A549 (cell line): ENCODE data around the gene VIM. TPM values are rescaled to one million over a fixed set of nuclear protein-coding genes. Genes with fewer than 3 reads are reported as not detected.

Experiments
- ATAC-seq, 2 experiments: fragments of 200-7000 bp in 1 of 2; fragments of >200 bp in 1 of 2; cut with Nextera tagmentation in 1 of 2; cut with Tn5 transposase in 1 of 2; 3 replicates each; pipeline versions ENCODE4 v1.8.0 to v1.9.1; 2018 to 2020; ENCODE audit warnings: mild to moderate bottlenecking in 1 of 2, moderate library complexity in 1 of 2
- CTCF ChIA-PET: fragments of 300-600 bp; sonication (Branson Sonifier 250); formaldehyde crosslinking; extraction: SDS; loops from one replicate; lab custom pipeline; 2021; ENCODE audit warnings: antibody characterized with exemption, inconsistent platforms; lab: Yijun Ruan, JAX
- POLR2A ChIA-PET: fragments of 350-600 bp; formaldehyde crosslinking; extraction: SDS; loops from one replicate; lab custom pipeline; 2021; ENCODE audit warnings: antibody characterized with exemption, inconsistent platforms; lab: Yijun Ruan, JAX
- DNase-seq, 2 experiments: peaks; one replicate each; pipeline versions ENCODE4 v3.0.0 to v3.0.0-alpha.2; 2011 to 2016; ENCODE audit warnings: low read depth in 1 of 2, low spot score in 1 of 2
- FAIRE-seq: peaks from 2 replicates; lab custom pipeline; 2011; peaks lifted over from hg19 to GRCh38; lab: Jason Lieb, UNC
- H3K27ac ChIP-seq, 2 experiments: fragments of >200 bp; sonication (Bioruptor Twin); formaldehyde crosslinking; 3 replicates each; pipeline ENCODE4 v1.5.1; 2016 to 2017
- H3K4me1 ChIP-seq: fragments of >200 bp; sonication (Bioruptor Twin); formaldehyde crosslinking; 3 replicates; pipeline ENCODE4 v1.6.1; 2016
- H3K4me2 ChIP-seq: fragments of >200 bp; sonication (Bioruptor Twin); formaldehyde crosslinking; 3 replicates; pipeline ENCODE4 v1.6.1; 2016
- H3K4me3 ChIP-seq: fragments of >200 bp; sonication (Bioruptor Twin); formaldehyde crosslinking; 3 replicates; pipeline ENCODE4 v1.5.1; 2016
- H3K9me3 ChIP-seq: fragments of >200 bp; sonication (Bioruptor Twin); formaldehyde crosslinking; 3 replicates; pipeline ENCODE4 v1.6.1; 2016
- ATOH8 ChIP-seq: fragments of 250-450 bp; sonication (Bioruptor Pico); IDR thresholded peaks from 2 replicates; pipeline ENCODE4 v1.5.0; 2020; ENCODE audit warnings: low read depth, mild to moderate bottlenecking, moderate library complexity
- CHD2 ChIP-seq: fragments of 150-350 bp; IDR thresholded peaks from 2 replicates; pipeline ENCODE4 v1.6.1; 2014; ENCODE audit warnings: low read length; ENCODE audit not compliant: partially characterized antibody
- CHD4 ChIP-seq: fragments of 200-600 bp; sonication (generic); IDR thresholded peaks from 2 replicates; pipeline ENCODE4 v1.6.1; 2016; ENCODE audit warnings: antibody characterized with exemption, mild to moderate bottlenecking, borderline replicate concordance
- E2F6 ChIP-seq: IDR thresholded peaks from 2 replicates; pipeline ENCODE4 v1.6.1; 2012; ENCODE audit warnings: low read depth, borderline replicate concordance
- EHF ChIP-seq: fragments of 250-450 bp; sonication (Bioruptor Pico); IDR thresholded peaks from 2 replicates; pipeline ENCODE4 v1.5.0; 2020; ENCODE audit warnings: mild to moderate bottlenecking
- ELK1 ChIP-seq: fragments of 150-350 bp; IDR thresholded peaks from 2 replicates; pipeline ENCODE4 v1.6.1; 2014; ENCODE audit warnings: low read depth, mild to moderate bottlenecking, low read length
- ESRRA ChIP-seq: fragments of 150-350 bp; IDR thresholded peaks from 2 replicates; pipeline ENCODE4 v1.6.1; 2014; ENCODE audit warnings: mild to moderate bottlenecking, low read length, borderline replicate concordance
- FOSL2 ChIP-seq, 2 experiments: fragments of 450-650 bp in 1 of 2; fragments of >200 bp in 1 of 2; sonication (Bioruptor Twin) in 1 of 2; formaldehyde crosslinking; IDR thresholded peaks; 2 replicates each; pipeline versions ENCODE4 v1.5.0 to v1.6.1; 2016 to 2020; ENCODE audit warnings: mild to moderate bottlenecking in 1 of 2, moderate library complexity in 1 of 2
- GATA3 ChIP-seq: IDR thresholded peaks from 2 replicates; pipeline ENCODE4 v1.6.1; 2012; ENCODE audit warnings: borderline replicate concordance
- HMGXB4 ChIP-seq: fragments of 250-450 bp; sonication (Bioruptor Pico); IDR thresholded peaks from 2 replicates; pipeline ENCODE4 v1.5.0; 2021; ENCODE audit warnings: mild to moderate bottlenecking, moderate library complexity, borderline replicate concordance
- JUNB ChIP-seq: fragments of >200 bp; sonication (Bioruptor Twin); formaldehyde crosslinking; IDR thresholded peaks from 2 replicates; pipeline ENCODE4 v1.6.1; 2016
- MYC ChIP-seq: IDR thresholded peaks from 2 replicates; pipeline ENCODE4 v1.6.1; 2012; ENCODE audit warnings: mild to moderate bottlenecking, inconsistent platforms, low read length, improper control_type of control experiment, borderline replicate concordance
- PHF8 ChIP-seq: fragments of 200-600 bp; sonication (generic); IDR thresholded peaks from 2 replicates; pipeline ENCODE4 v1.6.1; 2016; ENCODE audit warnings: low read depth, mild to moderate bottlenecking, antibody characterized with exemption, moderate library complexity, borderline replicate concordance
- POLR2A ChIP-seq: IDR thresholded peaks from 2 replicates; pipeline ENCODE4 v1.6.1; 2012; ENCODE audit warnings: mild to moderate bottlenecking, low read length
- RAD21 ChIP-seq, 2 experiments: fragments of >200 bp in 1 of 2; sonication (Bioruptor Twin) in 1 of 2; formaldehyde crosslinking in 1 of 2; IDR thresholded peaks in 1 of 2; conservative IDR thresholded peaks in 1 of 2; 2 replicates in 1 of 2; 3 replicates in 1 of 2; pipeline ENCODE4 v1.6.1; 2012 to 2018; ENCODE audit warnings: inconsistent platforms in 1 of 2
- RNF2 ChIP-seq: fragments of 200-600 bp; sonication (generic); IDR thresholded peaks from 2 replicates; pipeline ENCODE4 v1.6.1; 2016; ENCODE audit warnings: low read depth, mild to moderate bottlenecking, antibody characterized with exemption, moderate library complexity, borderline replicate concordance
- SMC3 ChIP-seq: fragments of >200 bp; sonication (Bioruptor Twin); formaldehyde crosslinking; IDR thresholded peaks from 3 replicates; pipeline ENCODE4 v1.6.1; 2018; ENCODE audit warnings: inconsistent platforms
- SREBF2 ChIP-seq: fragments of 450-650 bp; IDR thresholded peaks from 2 replicates; pipeline ENCODE4 v1.6.1; 2014; ENCODE audit warnings: mild to moderate bottlenecking, moderate library complexity
- TP53 ChIP-seq: fragments of 250-450 bp; sonication (Bioruptor Pico); IDR thresholded peaks from 2 replicates; pipeline ENCODE4 v1.5.0; 2021; ENCODE audit warnings: mild to moderate bottlenecking, moderate library complexity
- WGBS: methylation state at CpG from one replicate; pipeline ENCODE4 v1.1.6; 2017; ENCODE audit errors: missing lambda C conversion rate; 5-methylcytosine and 5-hydroxymethylcytosine counted together
- polyA plus RNA-seq, 4 experiments: library from polyadenylated mRNA; depleted of rRNA in 3 of 4; stranded (reverse); fragments of >200 nt; fragmentation: RNase III in 1 of 4; extraction: RNeasy Plus Mini Kit Qiagen cat#74134 plus additional on column Dnase treatment in 1 of 4; gene quantifications; 2 replicates in 3 of 4; 3 replicates in 1 of 4; pipeline ENCODE4 v1.2.3, GENCODE V29; 2011 to 2017

Gene VIM
- polyA plus RNA-seq, 2 of the 4 experiments (the other 2 are of a cell fraction), result 830 to 848 TPM

GRCh38 chr10:17219024-17219423 lies 9.0 kb upstream of the VIM start (continued):
- TF ChIP-seq RAD21 (conservative IDR thresholded peaks at IDR 0.05 in 1 of 2, IDR thresholded peaks at IDR 0.05 in 1 of 2) (no peak), HMGXB4 (no peak)

GRCh38 chr10:17220652-17221100 lies 7.4 kb upstream of the VIM start:
- Histone ChIP-seq H3K4me1 (peaks cover 24% of the 10 kb centered on the region), H3K9me3 (no peaks in the 10 kb centered on the region), H3K4me3 (no peak overlapping the region), H3K27ac (no peak overlapping the region), H3K4me2 (peak overlapping the region; percentile 11; the same call in 1 of the 3 replicates)
- FAIRE-seq (no peak), ATAC-seq (no peak), DNase-seq (no peak)
- TF ChIP-seq TP53 (CRISPR knock-in tag) (no peak), SREBF2 (no peak), ESRRA (no peak), RNF2 (no peak)
- ChIA-PET POLR2A (interaction anchor here (0.6 to 0.7 kb wide), 3 partner anchors 9 to 368 kb away, joined by 3 to 4 read pairs (median 3); no protein-coding TSS in a partner anchor), CTCF (interaction anchor here (1.3 to 1.9 kb wide), 3 partner anchors 9 to 20 kb away, joined by 4 to 9 read pairs (median 4); partner anchors contain the start of gene TRDMT1)
- WGBS, result 50% methylated on average over 1 of the region's 1 CpG

GRCh38 chr10:17222329-17222728 lies 5.7 kb upstream of the VIM start:
- POLR2A ChIA-PET, result no interaction called here
- FAIRE-seq, result no peak
- 0 out of 6 replicates have a peak overlapping the region, but pooled peaks of 1 of the 2 experiments have one; percentile 7 for H3K27ac ChIP-seq

GRCh38 chr10:17225808-17226207 lies 2.2 kb upstream of the VIM start:
- POLR2A ChIA-PET, result no interaction called here

More at GRCh38 chr10:17222329-17222728, 5.7 kb upstream of the VIM start:
- Histone ChIP-seq H3K4me1 (peaks cover 19% of the 10 kb centered on the region), H3K4me2 (no peak overlapping the region), H3K4me3 (no peak overlapping the region), H3K9me3 (no peaks in the 10 kb centered on the region)
- TF ChIP-seq CHD2, result no peak
- WGBS, result 85% methylated on average over 4 of the region's 4 CpGs
- no peak for ATAC-seq
- no peak for DNase-seq
- CTCF ChIA-PET, result interaction anchor here (1.2 to 1.6 kb wide), 3 partner anchors 12 to 202 kb away, joined by 3 read pairs; no protein-coding TSS in a partner anchor

More at GRCh38 chr10:17225808-17226207, 2.2 kb upstream of the VIM start:
- H3K9me3 ChIP-seq, result no peaks in the 10 kb centered on the region
- DNase-seq (no peak), FAIRE-seq (no peak), ATAC-seq (no peak)
- H3K4me3 ChIP-seq, result no peak overlapping the region
- 80% methylated on average over 4 of the region's 4 CpGs for WGBS
- H3K27ac ChIP-seq, result no peak overlapping the region
- H3K4me2 ChIP-seq, result no peak overlapping the region
- TF ChIP-seq ESRRA, result no peak
- no peak for TF ChIP-seq ATOH8 (CRISPR knock-in tag)
- no peak for TF ChIP-seq JUNB
- TF ChIP-seq EHF, result no peak
- no peak for TF ChIP-seq PHF8
- TF ChIP-seq GATA3, result no peak
- no peak for TF ChIP-seq SREBF2
- TF ChIP-seq MYC, result no peak
- TF ChIP-seq SMC3, result no peak
- no peak for TF ChIP-seq CHD4
- TF ChIP-seq POLR2A, result no peak
- no peak for TF ChIP-seq ELK1
- no peak for TF ChIP-seq E2F6
- no peak for TF ChIP-seq FOSL2 (IDR thresholded peaks at IDR 0.05)
- TF ChIP-seq FOSL2 (CRISPR knock-in tag; IDR thresholded peaks at IDR 0.05), result no peak
- TF ChIP-seq, all 56 proteins: peak for 0
- CTCF ChIA-PET, result interaction anchor here (1.4 to 6.3 kb wide), 2 partner anchors 13 to 31 kb away, joined by 3 to 53 read pairs; no protein-coding TSS in a partner anchor
- H3K4me1 ChIP-seq, result peaks cover 17% of the 10 kb centered on the region
